Smooth muscle cell (in vitro differentiated cells): ENCODE measurements around the gene PLD4. TPM values are rescaled to one million over a fixed set of nuclear protein-coding genes. Genes with fewer than 3 reads are reported as not detected.

Source experiments
- DNase-seq: peaks from one replicate; lab custom pipeline; 2025; ENCODE audit not compliant: unreplicated experiment; lab: John Stamatoyannopoulos, UW
- H2AFZ ChIP-seq: fragments of 200-600 bp; sonication (generic); 2 replicates; pipeline ENCODE4 v1.6.0; 2016; ENCODE audit warnings: antibody characterized with exemption, low read depth, mild to moderate bottlenecking
- H3F3A ChIP-seq: fragments of 200-600 bp; sonication (generic); 2 replicates; pipeline ENCODE4 v1.6.0; 2017; ENCODE audit warnings: antibody characterized with exemption, low read depth
- H3K27ac ChIP-seq: fragments of 200-600 bp; sonication (generic); 2 replicates; pipeline ENCODE4 v1.5.1; 2016; ENCODE audit warnings: low read depth, mild to moderate bottlenecking
- H3K27me3 ChIP-seq: fragments of 200-600 bp; sonication (generic); 2 replicates; pipeline ENCODE4 v1.6.1; 2016; ENCODE audit warnings: low read depth, mild to moderate bottlenecking
- H3K36me3 ChIP-seq: fragments of 200-600 bp; sonication (generic); 2 replicates; pipeline ENCODE4 v1.5.1; 2016; ENCODE audit warnings: low read depth
- H3K4me1 ChIP-seq: fragments of 200-600 bp; sonication (generic); 2 replicates; pipeline ENCODE4 v1.5.1; 2016; ENCODE audit warnings: low read depth
- H3K4me2 ChIP-seq: fragments of 200-600 bp; sonication (generic); 2 replicates; pipeline ENCODE4 v1.6.0; 2016; ENCODE audit warnings: mild to moderate bottlenecking
- H3K4me3 ChIP-seq: fragments of 200-600 bp; sonication (generic); 2 replicates; pipeline ENCODE4 v1.5.1; 2016; ENCODE audit warnings: mild to moderate bottlenecking
- H3K79me2 ChIP-seq: fragments of 200-600 bp; sonication (generic); 2 replicates; pipeline ENCODE4 v1.6.0; 2016; ENCODE audit warnings: low read depth, mild to moderate bottlenecking
- H3K9ac ChIP-seq: fragments of 200-600 bp; sonication (generic); 2 replicates; pipeline ENCODE4 v1.6.0; 2016; ENCODE audit warnings: low read depth
- H3K9me3 ChIP-seq: fragments of 200-600 bp; sonication (generic); replicated peaks from 2 replicates; pipeline ENCODE4 v1.5.1; 2016; ENCODE audit warnings: low read depth
- H4K20me1 ChIP-seq: fragments of 200-600 bp; sonication (generic); 2 replicates; pipeline ENCODE4 v1.6.0; 2016; ENCODE audit warnings: low read depth
- CTCF ChIP-seq: fragments of 200-600 bp; sonication (generic); IDR thresholded peaks from 2 replicates; pipeline ENCODE4 v1.5.1; 2017; ENCODE audit warnings: borderline replicate concordance, mild to moderate bottlenecking, antibody characterized with exemption; ENCODE audit not compliant: insufficient read depth, poor library complexity, severe bottlenecking
- WGBS: methylation state at CpG from one replicate; pipeline ENCODE4 v1.1.7; 2016; ENCODE audit warnings: low lambda C conversion rate; 5-methylcytosine and 5-hydroxymethylcytosine counted together
- polyA plus RNA-seq: library from polyadenylated mRNA; unstranded; fragments of >200 nt; fragmentation: Nextera tagmentation; extraction: Ambion mirVana; gene quantifications from 2 replicates; pipeline ENCODE4 v1.2.1, GENCODE V29; 2016
- total RNA-seq: library from RNA; depleted of rRNA; stranded (reverse); fragments of >200 nt; gene quantifications from 2 replicates; pipeline ENCODE4 v1.2.3, GENCODE V29; 2014

Gene PLD4
- total and polyA plus RNA-seq, 2 experiments from 2014 or later, result 0.06 to 0.09 TPM

DNA sequence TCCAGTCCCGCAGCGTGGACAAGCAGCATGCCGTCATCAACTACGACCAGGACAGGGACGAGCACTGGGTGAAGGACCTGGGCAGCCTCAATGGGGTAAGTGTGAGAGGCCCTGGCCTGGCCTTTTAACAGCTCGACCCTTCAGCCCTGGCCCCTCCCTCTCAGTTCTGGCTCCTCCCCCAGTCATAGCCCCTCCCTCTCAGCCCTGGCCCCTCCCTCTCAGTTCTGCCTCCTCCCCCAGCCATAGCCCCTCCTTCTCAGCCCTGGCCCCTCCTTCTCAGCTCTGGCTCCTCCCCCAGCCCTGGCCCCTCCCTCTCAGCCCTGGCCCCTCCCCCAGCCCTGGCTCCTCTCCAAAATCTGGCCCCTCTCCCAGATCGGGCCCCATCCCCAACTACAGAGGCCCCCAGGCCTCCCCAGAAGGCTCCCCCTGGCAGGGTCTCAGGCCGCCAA lies 48.4 kb upstream of the PLD4 start:
- no peaks in the 10 kb centered on the region for H3K36me3 ChIP-seq
- no peak overlapping the region for H3K4me3 ChIP-seq
- H3K9ac ChIP-seq, result no peak overlapping the region
- H3K27me3 ChIP-seq, result no peaks in the 10 kb centered on the region
- no peak overlapping the region for H3K4me2 ChIP-seq
- 91% methylated on average over 8 of the region's 8 CpGs for WGBS
- no peak overlapping the region for H3K27ac ChIP-seq
- no peak for DNase-seq
- H3K4me1 ChIP-seq, result no peaks in the 10 kb centered on the region
- TF ChIP-seq CTCF, result no peak
- no peaks in the 10 kb centered on the region for H3K9me3 ChIP-seq
- H2AFZ ChIP-seq, result no peak overlapping the region
- H4K20me1 ChIP-seq, result peaks cover 84% of the 10 kb centered on the region
- H3F3A ChIP-seq, result no peaks in the 10 kb centered on the region
- peaks cover 17% of the 10 kb centered on the region for H3K79me2 ChIP-seq

DNA sequence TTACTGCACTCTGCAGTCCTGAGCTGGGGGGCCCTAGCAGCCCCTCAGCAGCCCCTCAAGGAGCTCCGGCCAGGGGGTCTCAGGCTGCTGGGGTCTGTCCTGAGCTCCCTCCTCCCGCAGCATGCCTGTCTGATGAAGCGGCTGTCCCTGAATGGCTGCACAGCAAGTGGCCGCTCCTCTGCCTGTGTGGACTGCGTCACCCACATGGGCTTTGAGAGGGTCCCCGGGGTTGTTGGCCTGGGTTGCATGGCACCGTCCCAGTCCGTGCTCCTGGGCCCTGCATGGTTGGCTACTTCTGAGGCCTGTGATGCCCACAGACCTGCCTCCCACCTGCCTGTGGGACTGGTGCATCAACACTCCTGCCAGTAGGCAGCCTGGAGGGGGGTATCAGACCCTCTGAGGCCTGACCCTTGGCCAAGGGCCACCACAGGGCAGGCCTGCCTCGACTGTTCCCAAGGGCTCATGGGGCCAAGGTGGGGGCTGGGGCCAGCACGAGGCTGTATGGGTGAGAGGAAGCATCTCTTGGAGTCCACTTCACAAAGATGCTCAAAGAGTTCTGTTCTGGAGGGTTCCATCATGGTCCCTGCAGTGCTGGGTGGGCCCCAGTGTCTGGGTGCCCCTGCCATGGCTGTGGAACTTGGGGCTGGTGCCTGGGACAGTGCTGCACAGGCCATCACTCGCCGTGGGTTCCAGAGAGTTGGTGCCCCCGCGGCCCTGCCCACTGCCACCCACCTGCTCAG lies 47.4 kb upstream of the PLD4 start:
- H3K4me2 ChIP-seq, result no peak overlapping the region
- peaks cover 13% of the 10 kb centered on the region for H3K79me2 ChIP-seq
- H3K27me3 ChIP-seq, result no peaks in the 10 kb centered on the region
- H3F3A ChIP-seq, result no peaks in the 10 kb centered on the region
- H3K4me1 ChIP-seq, result no peaks in the 10 kb centered on the region
- H2AFZ ChIP-seq, result no peak overlapping the region
- H3K36me3 ChIP-seq, result no peaks in the 10 kb centered on the region
- WGBS, result 90% methylated on average over 14 of the region's 14 CpGs
- no peak overlapping the region for H3K4me3 ChIP-seq
- peaks cover 82% of the 10 kb centered on the region for H4K20me1 ChIP-seq
- H3K9me3 ChIP-seq, result no peaks in the 10 kb centered on the region
- no peak for DNase-seq
- no peak overlapping the region for H3K9ac ChIP-seq
- no peak overlapping the region for H3K27ac ChIP-seq
- no peak for TF ChIP-seq CTCF

DNA sequence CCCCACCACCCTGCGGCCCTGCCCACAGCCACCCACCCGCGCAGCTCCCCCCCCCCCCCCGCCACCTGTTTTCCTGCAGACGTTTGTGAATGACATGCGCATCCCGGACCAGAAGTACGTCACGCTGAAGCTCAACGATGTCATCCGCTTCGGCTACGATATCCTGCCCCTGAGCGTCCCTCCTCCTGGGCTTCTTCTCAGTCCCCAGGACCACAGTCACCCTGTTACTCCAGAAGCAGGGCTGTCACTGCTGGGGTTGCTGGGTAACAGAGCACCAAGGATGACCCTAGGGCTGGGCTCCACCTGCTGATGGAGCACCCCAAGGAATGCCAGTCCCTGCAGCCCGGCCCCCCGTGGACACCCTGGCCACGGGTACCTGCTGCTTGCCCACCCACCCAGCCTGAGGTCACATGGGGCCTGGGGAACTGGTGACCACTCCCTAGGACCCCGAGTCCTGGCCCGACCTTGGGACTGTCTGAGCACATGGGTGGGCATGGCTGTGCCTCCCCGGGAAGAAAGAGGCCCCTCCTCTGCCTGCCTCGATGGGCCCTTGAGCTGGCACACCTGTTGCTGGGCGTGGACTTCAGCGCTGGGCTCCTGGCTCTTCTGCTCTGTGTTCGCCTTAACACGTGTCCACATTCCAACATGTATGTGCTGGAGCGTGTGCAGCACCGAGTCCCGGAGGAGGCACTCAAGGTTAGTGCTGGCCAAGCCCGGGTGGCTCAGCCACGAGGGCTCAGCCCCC lies 46.7 kb upstream of the PLD4 start:
- Histone ChIP-seq H3K36me3 (no peaks in the 10 kb centered on the region), H3K27me3 (no peaks in the 10 kb centered on the region), H4K20me1 (peaks cover 77% of the 10 kb centered on the region), H3K9me3 (no peaks in the 10 kb centered on the region), H3K9ac (no peak overlapping the region), H3K4me2 (no peak overlapping the region), H3K79me2 (peaks cover 9% of the 10 kb centered on the region), H2AFZ (no peak overlapping the region), H3F3A (no peaks in the 10 kb centered on the region), H3K4me1 (no peaks in the 10 kb centered on the region), H3K27ac (no peak overlapping the region), H3K4me3 (no peak overlapping the region)
- 74% methylated on average over 23 of the region's 30 CpGs for WGBS
- no peak for DNase-seq
- no peak for TF ChIP-seq CTCF
